ENCODE measurements around the gene AMTN.

- TF ChIP-seq, protein P1, sequence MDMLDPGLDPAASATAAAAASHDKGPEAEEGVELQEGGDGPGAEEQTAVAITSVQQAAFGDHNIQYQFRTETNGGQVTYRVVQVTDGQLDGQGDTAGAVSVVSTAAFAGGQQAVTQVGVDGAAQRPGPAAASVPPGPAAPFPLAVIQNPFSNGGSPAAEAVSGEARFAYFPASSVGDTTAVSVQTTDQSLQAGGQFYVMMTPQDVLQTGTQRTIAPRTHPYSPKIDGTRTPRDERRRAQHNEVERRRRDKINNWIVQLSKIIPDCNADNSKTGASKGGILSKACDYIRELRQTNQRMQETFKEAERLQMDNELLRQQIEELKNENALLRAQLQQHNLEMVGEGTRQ (IDR thresholded peaks at IDR 0.05): no peak
- TF ChIP-seq, protein P2, sequence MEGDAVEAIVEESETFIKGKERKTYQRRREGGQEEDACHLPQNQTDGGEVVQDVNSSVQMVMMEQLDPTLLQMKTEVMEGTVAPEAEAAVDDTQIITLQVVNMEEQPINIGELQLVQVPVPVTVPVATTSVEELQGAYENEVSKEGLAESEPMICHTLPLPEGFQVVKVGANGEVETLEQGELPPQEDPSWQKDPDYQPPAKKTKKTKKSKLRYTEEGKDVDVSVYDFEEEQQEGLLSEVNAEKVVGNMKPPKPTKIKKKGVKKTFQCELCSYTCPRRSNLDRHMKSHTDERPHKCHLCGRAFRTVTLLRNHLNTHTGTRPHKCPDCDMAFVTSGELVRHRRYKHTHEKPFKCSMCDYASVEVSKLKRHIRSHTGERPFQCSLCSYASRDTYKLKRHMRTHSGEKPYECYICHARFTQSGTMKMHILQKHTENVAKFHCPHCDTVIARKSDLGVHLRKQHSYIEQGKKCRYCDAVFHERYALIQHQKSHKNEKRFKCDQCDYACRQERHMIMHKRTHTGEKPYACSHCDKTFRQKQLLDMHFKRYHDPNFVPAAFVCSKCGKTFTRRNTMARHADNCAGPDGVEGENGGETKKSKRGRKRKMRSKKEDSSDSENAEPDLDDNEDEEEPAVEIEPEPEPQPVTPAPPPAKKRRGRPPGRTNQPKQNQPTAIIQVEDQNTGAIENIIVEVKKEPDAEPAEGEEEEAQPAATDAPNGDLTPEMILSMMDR (IDR thresholded peaks at IDR 0.05): no peak
- TF ChIP-seq, protein P3, sequence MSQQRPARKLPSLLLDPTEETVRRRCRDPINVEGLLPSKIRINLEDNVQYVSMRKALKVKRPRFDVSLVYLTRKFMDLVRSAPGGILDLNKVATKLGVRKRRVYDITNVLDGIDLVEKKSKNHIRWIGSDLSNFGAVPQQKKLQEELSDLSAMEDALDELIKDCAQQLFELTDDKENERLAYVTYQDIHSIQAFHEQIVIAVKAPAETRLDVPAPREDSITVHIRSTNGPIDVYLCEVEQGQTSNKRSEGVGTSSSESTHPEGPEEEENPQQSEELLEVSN (IDR thresholded peaks at IDR 0.05; ENCODE audit: borderline replicate concordance, low read depth): no peak
- no peak for TF ChIP-seq JUN (IDR thresholded peaks at IDR 0.05)
These were observed 7.0 kb upstream of the AMTN start for GRCh38 chr4:70511365-70511764.
